HepG2 (cell line): Measurements from ENCODE around the gene PPP1R12B. TPM values are rescaled to one million over a fixed set of nuclear protein-coding genes. Genes with fewer than 3 reads are reported as not detected.
A peak's percentile ranks its signal among the peaks of the same experiment; 100 is the strongest.

Source experiments
- ATAC-seq: fragments of 200-7000 bp; cut with Tn5 transposase; 3 replicates; pipeline ENCODE4 v1.9.1; 2020; ENCODE audit warnings: mild to moderate bottlenecking, moderate library complexity
- BruUV-seq: library from RNA; stranded (reverse); fragments of 400-500 nt; replicated peaks from 2 replicates; lab custom pipeline; 2021; lab: Mats Ljungman, UMichigan
- CTCF ChIA-PET: fragments of 300-600 bp; formaldehyde crosslinking; extraction: SDS; loops from one replicate; lab custom pipeline; 2021; ENCODE audit warnings: low total read pairs, inconsistent platforms, low intra/inter-chr PET ratio; lab: Yijun Ruan, JAX
- POLR2A ChIA-PET: fragments of 350-600 bp; sonication (Branson Sonifier 250); formaldehyde crosslinking; loops from one replicate; lab custom pipeline; 2020; ENCODE audit warnings: antibody characterized with exemption, inconsistent platforms; lab: Yijun Ruan, JAX
- DNase-seq: peaks from one replicate; pipeline ENCODE4 v3.0.0-alpha.2; 2015; ENCODE audit warnings: low spot score
- FAIRE-seq: peaks from 3 replicates; lab custom pipeline; 2011; peaks lifted over from hg19 to GRCh38; lab: Jason Lieb, UNC
- H2AFZ ChIP-seq: one replicate; pipeline ENCODE4 v1.6.1; 2011; ENCODE audit warnings: low read length, inconsistent platforms
- H3K27ac ChIP-seq: fragments of 300-600 bp; 3 replicates; pipeline ENCODE4 v1.8.0; 2011; ENCODE audit warnings: mixed run types, mild to moderate bottlenecking, mixed read lengths, low read length, inconsistent platforms; ENCODE audit not compliant: insufficient read depth; ENCODE audit errors: extremely low read length
- H3K27me3 ChIP-seq, 2 experiments: fragments of 200-600 bp in 1 of 2; 2 replicates in 1 of 2; 3 replicates in 1 of 2; pipeline versions ENCODE4 v1.6.0 to v1.8.0; 2011; ENCODE audit warnings: low read length in 2 of 2, mild to moderate bottlenecking in 2 of 2, moderate library complexity in 2 of 2, inconsistent platforms in 1 of 2; ENCODE audit not compliant: insufficient read depth in 2 of 2, control insufficient read depth in 1 of 2
- H3K36me3 ChIP-seq, 2 experiments: fragments of 200-600 bp in 1 of 2; replicated peaks in 1 of 2; 2 replicates in 1 of 2; 3 replicates in 1 of 2; pipeline versions ENCODE4 v1.5.1 to v1.8.0; 2011; ENCODE audit warnings: low read length in 2 of 2, inconsistent platforms in 1 of 2; ENCODE audit not compliant: insufficient read depth in 2 of 2, control insufficient read depth in 1 of 2
- H3K4me1 ChIP-seq: 2 replicates; pipeline ENCODE4 v1.5.1; 2012; ENCODE audit warnings: low read length, inconsistent platforms; ENCODE audit not compliant: insufficient read depth
- H3K4me2 ChIP-seq: 2 replicates; pipeline ENCODE4 v1.6.0; 2011; ENCODE audit warnings: low read depth, low read length, inconsistent platforms
- H3K4me3 ChIP-seq, 3 experiments: fragments of 200-600 bp in 1 of 3; sonication (generic), shearing (Covaris generic) in 1 of 3; replicated peaks in 1 of 3; 2 replicates each; pipeline ENCODE4 v1.5.1; 2011 to 2016; ENCODE audit warnings: low read length in 3 of 3, inconsistent platforms in 2 of 3, low read depth in 2 of 3, mild to moderate bottlenecking in 2 of 3, control low read depth in 1 of 3, mixed read lengths in 1 of 3; ENCODE audit not compliant: insufficient read depth in 1 of 3
- H3K79me2 ChIP-seq: one replicate; pipeline ENCODE4 v1.6.1; 2011; ENCODE audit warnings: low read length, inconsistent platforms; ENCODE audit not compliant: insufficient read depth
- H3K9ac ChIP-seq: 2 replicates; pipeline ENCODE4 v1.6.0; 2011; ENCODE audit warnings: mild to moderate bottlenecking, low read depth, low read length, inconsistent platforms; ENCODE audit not compliant: insufficient read depth
- H3K9me3 ChIP-seq: 2 replicates; pipeline ENCODE4 v1.5.1; 2012; ENCODE audit warnings: mild to moderate bottlenecking, low read length
- H4K20me1 ChIP-seq: 2 replicates; pipeline ENCODE4 v1.6.0; 2011; ENCODE audit warnings: inconsistent platforms, mild to moderate bottlenecking, low read length, moderate library complexity; ENCODE audit not compliant: insufficient read depth
- GMEB1 ChIP-seq: sonication (generic); formaldehyde crosslinking; IDR thresholded peaks from 2 replicates; pipeline ENCODE4 v1.5.1; 2020; ENCODE audit warnings: missing genetic modification reagents, mild to moderate bottlenecking, borderline replicate concordance
- HCFC1 ChIP-seq: fragments of 150-350 bp; IDR thresholded peaks from 2 replicates; pipeline ENCODE4 v1.6.1; 2014; ENCODE audit warnings: low read depth, low read length
- KMT2A ChIP-seq: sonication (generic); formaldehyde crosslinking; IDR thresholded peaks from 2 replicates; pipeline ENCODE4 v1.4.0; 2020; ENCODE audit warnings: missing genetic modification reagents
- MIER2 ChIP-seq: IDR thresholded peaks from 2 replicates; pipeline ENCODE4 v1.6.1; 2016; ENCODE audit warnings: missing biosample characterization, missing genetic modification reagents
- MXD3 ChIP-seq: IDR thresholded peaks from 2 replicates; pipeline ENCODE4 v1.6.1; 2016; ENCODE audit warnings: mild to moderate bottlenecking, missing biosample characterization, missing genetic modification reagents
- NFRKB ChIP-seq: fragments of 450-650 bp; IDR thresholded peaks from 2 replicates; pipeline ENCODE4 v1.6.1; 2017
- TBX2 ChIP-seq: sonication (generic); formaldehyde crosslinking; IDR thresholded peaks from 2 replicates; pipeline ENCODE4 v1.5.0; 2020; ENCODE audit warnings: missing genetic modification reagents, mild to moderate bottlenecking, borderline replicate concordance
- ZMYM3 ChIP-seq: sonication (generic); formaldehyde crosslinking; IDR thresholded peaks from 2 replicates; pipeline ENCODE4 v1.5.1; 2020; ENCODE audit warnings: mild to moderate bottlenecking, missing genetic modification reagents
- ZNF124 ChIP-seq: sonication (generic); formaldehyde crosslinking; IDR thresholded peaks from 2 replicates; pipeline ENCODE4 v1.4.0; 2020; ENCODE audit warnings: missing genetic modification reagents
- ZNF629 ChIP-seq: sonication (generic); formaldehyde crosslinking; conservative IDR thresholded peaks from 2 replicates; pipeline ENCODE4 v1.5.0; 2020; ENCODE audit warnings: missing genetic modification reagents
- WGBS: methylation state at CpG from one replicate; pipeline ENCODE4 v1.1.6; 2017; ENCODE audit warnings: low lambda C conversion rate; 5-methylcytosine and 5-hydroxymethylcytosine counted together
- in situ Hi-C: cut with HindIII; loops from 2 replicates; pipeline ENCODE4 v1.10.0; 2017; ENCODE audit warnings: low pct_unique_long_range_greater_than_20kb; ENCODE audit not compliant: extremely low pct_ligation_motif_present
- intact Hi-C: fragments of 100-400 bp; cut with micrococcal nuclease; formaldehyde crosslinking; loops from one replicate; pipeline ENCODE4 v1.10.0; 2022; ENCODE audit not compliant: unreplicated experiment
- polyA plus RNA-seq, 8 experiments: library from polyadenylated mRNA; depleted of rRNA in 3 of 8; stranded (reverse) in 7 of 8; unstranded in 1 of 8; fragments of >200 nt; fragmentation: Illumina TruSeq in 4 of 8; extraction: Trizol in 4 of 8; gene quantifications; 2 replicates each; pipeline versions ENCODE4 v1.2.1 to v1.2.3, GENCODE V29; 2011 to 2016; ENCODE audit warnings: low read depth in 4 of 8, missing spikeins in 1 of 8, mixed read lengths in 1 of 8; ENCODE audit not compliant: insufficient read depth in 1 of 8
- total RNA-seq, 5 experiments: library from RNA; depleted of rRNA; stranded (reverse); fragments of >200 nt; fragmentation: Illumina TruSeq; extraction: Trizol; gene quantifications; 2 replicates each; pipeline ENCODE4 v1.2.3, GENCODE V29; 2016; ENCODE audit warnings: low read depth in 1 of 5
- TF ChIP-seq, protein P1 (sequence below): sonication (generic); formaldehyde crosslinking; IDR thresholded peaks from 2 replicates; pipeline ENCODE4 v1.8.1; 2023; ENCODE audit warnings: mild to moderate bottlenecking, missing genetic modification reagents
- TF ChIP-seq, protein P2 (sequence below), 2 experiments: sonication (generic) in 1 of 2; formaldehyde crosslinking in 1 of 2; IDR thresholded peaks; 2 replicates each; pipeline versions ENCODE4 v1.5.1 to v1.6.1; 2011 to 2020; ENCODE audit warnings: borderline replicate concordance in 1 of 2, low read depth in 1 of 2, low read length in 1 of 2, mild to moderate bottlenecking in 1 of 2, missing genetic modification reagents in 1 of 2, moderate library complexity in 1 of 2

PPP1R12B gene
- total and polyA plus RNA-seq, 2 of the 13 experiments (the other 11 are each of a cell fraction or from before 2014, with no cell fraction given) = 12.0 to 13.6 TPM

GRCh38 chr1:202591515-202591914 is 243.0 kb downstream of the PPP1R12B start (continued):
- TF ChIP-seq, protein P1, sequence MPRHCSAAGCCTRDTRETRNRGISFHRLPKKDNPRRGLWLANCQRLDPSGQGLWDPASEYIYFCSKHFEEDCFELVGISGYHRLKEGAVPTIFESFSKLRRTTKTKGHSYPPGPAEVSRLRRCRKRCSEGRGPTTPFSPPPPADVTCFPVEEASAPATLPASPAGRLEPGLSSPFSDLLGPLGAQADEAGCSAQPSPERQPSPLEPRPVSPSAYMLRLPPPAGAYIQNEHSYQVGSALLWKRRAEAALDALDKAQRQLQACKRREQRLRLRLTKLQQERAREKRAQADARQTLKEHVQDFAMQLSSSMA (CRISPR knock-in tag) = no peak

DNA sequence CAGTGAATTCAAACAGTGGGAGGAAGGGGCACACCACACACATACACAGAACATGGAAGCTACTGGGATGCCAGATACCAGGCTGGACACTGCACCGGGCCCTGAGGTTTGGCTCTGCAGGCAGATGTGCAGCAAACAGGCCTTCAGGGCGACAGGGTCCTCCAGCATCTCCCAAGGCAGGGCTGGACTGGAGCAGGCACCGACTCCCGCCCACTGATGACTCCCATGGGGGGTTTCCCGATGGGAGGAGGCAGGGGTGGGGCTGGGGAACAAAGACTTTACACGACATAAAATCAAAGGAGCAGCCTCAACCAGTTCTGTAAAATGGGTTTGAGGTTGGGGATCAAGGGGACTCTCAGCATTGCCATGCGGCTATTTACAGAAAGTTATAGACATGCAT is 243.6 kb downstream of the PPP1R12B start:
- no peak overlapping the region for H3K9ac ChIP-seq
- no peaks in the 10 kb centered on the region for H3K27me3 ChIP-seq
- H3K4me2 ChIP-seq = no peak overlapping the region
- no peaks in the 10 kb centered on the region for H4K20me1 ChIP-seq
- FAIRE-seq (no peak), ATAC-seq (no peak), DNase-seq (no peak)
- BruUV-seq = no TSS peak
- H3K79me2 ChIP-seq = no peaks in the 10 kb centered on the region
- in situ Hi-C loops = loop anchor here (10.0 kb wide), 1 partner anchor 87 kb away; no protein-coding TSS in a partner anchor
- peaks cover 15% of the 10 kb centered on the region for H3K4me1 ChIP-seq
- ChIA-PET POLR2A (no interaction called here), CTCF (no interaction called here)
- H3K27ac ChIP-seq = no peak overlapping the region
- no peaks in the 10 kb centered on the region; a peak in 1 of 5 replicates for H3K36me3 ChIP-seq
- no peak overlapping the region for H2AFZ ChIP-seq
- intact Hi-C loops = no loop called here
- 0 out of 2 replicates have a peak, but pooled peaks have one; percentile 11 for TF ChIP-seq ZNF629 (CRISPR knock-in tag)
- TF ChIP-seq GMEB1 (CRISPR knock-in tag) = no peak
- H3K4me3 ChIP-seq = no peak overlapping the region
- 97% methylated on average over 2 of the region's 7 CpGs for WGBS
- H3K9me3 ChIP-seq = no peaks in the 10 kb centered on the region

GRCh38 chr1:202593845-202594244 is 245.3 kb downstream of the PPP1R12B start:
- Histone ChIP-seq H3K36me3 (no peaks in the 10 kb centered on the region), H3K4me1 (peaks cover 10% of the 10 kb centered on the region), H3K79me2 (no peaks in the 10 kb centered on the region), H3K4me3 (no peak overlapping the region), H2AFZ (no peak overlapping the region), H3K9me3 (no peaks in the 10 kb centered on the region), H4K20me1 (no peaks in the 10 kb centered on the region), H3K27ac (no peak overlapping the region), H3K9ac (no peak overlapping the region), H3K4me2 (no peak overlapping the region), H3K27me3 (no peaks in the 10 kb centered on the region)
- FAIRE-seq = no peak
- ChIA-PET POLR2A (no interaction called here), CTCF (no interaction called here)
- intact Hi-C loops = no loop called here
- no peak for ATAC-seq
- WGBS = 67% methylated on average over 2 of the region's 4 CpGs
- in situ Hi-C loops = loop anchor here (10.0 kb wide), 1 partner anchor 89 kb away; no protein-coding TSS in a partner anchor
- DNase-seq = no peak
- no TSS peak for BruUV-seq
- TF ChIP-seq ZMYM3 (CRISPR knock-in tag) (no peak), TBX2 (CRISPR knock-in tag) (no peak), ZNF124 (CRISPR knock-in tag) (no peak), MIER2 (CRISPR knock-in tag) (no peak), KMT2A (CRISPR knock-in tag) (no peak), NFRKB (no peak), MXD3 (CRISPR knock-in tag) (no peak), HCFC1 (no peak)
- TF ChIP-seq, protein P2, sequence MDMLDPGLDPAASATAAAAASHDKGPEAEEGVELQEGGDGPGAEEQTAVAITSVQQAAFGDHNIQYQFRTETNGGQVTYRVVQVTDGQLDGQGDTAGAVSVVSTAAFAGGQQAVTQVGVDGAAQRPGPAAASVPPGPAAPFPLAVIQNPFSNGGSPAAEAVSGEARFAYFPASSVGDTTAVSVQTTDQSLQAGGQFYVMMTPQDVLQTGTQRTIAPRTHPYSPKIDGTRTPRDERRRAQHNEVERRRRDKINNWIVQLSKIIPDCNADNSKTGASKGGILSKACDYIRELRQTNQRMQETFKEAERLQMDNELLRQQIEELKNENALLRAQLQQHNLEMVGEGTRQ (IDR thresholded peaks at IDR 0.05; ENCODE audit: low read depth, low read length) = no peak
- TF ChIP-seq, protein P2 (CRISPR knock-in tag; IDR thresholded peaks at IDR 0.05; ENCODE audit: borderline replicate concordance) = no peak
